OCI-LY1 (cell line): ENCODE results near the gene EEF1AKMT1.

Experiments used
- H2AFZ ChIP-seq: fragments of 200-600 bp; sonication (generic), shearing (Covaris generic); 2 replicates; pipeline ENCODE4 v1.6.0; 2014; ENCODE audit warnings: antibody characterized with exemption, mild to moderate bottlenecking, low read length
- H3F3A ChIP-seq: fragments of 200-600 bp; sonication (generic), shearing (Covaris generic); 2 replicates; pipeline ENCODE4 v1.6.0; 2014; ENCODE audit warnings: mild to moderate bottlenecking, antibody characterized with exemption, low read length, moderate library complexity; ENCODE audit not compliant: insufficient read depth
- H3K27ac ChIP-seq: fragments of 200-600 bp; sonication (generic); 2 replicates; pipeline ENCODE4 v1.5.1; 2014; ENCODE audit warnings: low read length, mixed run types, mild to moderate bottlenecking, low read depth; ENCODE audit not compliant: poor library complexity, severe bottlenecking
- H3K27me3 ChIP-seq: fragments of 200-600 bp; sonication (generic); 2 replicates; pipeline ENCODE4 v1.6.0; 2014; ENCODE audit warnings: antibody characterized with exemption, mild to moderate bottlenecking, low read length, moderate library complexity; ENCODE audit not compliant: insufficient read depth
- H3K36me3 ChIP-seq: fragments of 200-600 bp; sonication (generic); 2 replicates; pipeline ENCODE4 v1.6.1; 2014; ENCODE audit warnings: mild to moderate bottlenecking, antibody characterized with exemption, low read length, moderate library complexity, mixed read lengths; ENCODE audit not compliant: insufficient read depth
- H3K4me1 ChIP-seq: fragments of 200-600 bp; sonication (generic); 2 replicates; pipeline ENCODE4 v1.5.1; 2014; ENCODE audit warnings: mild to moderate bottlenecking, low read length, moderate library complexity; ENCODE audit not compliant: insufficient read depth, severe bottlenecking
- H3K4me2 ChIP-seq: fragments of 200-600 bp; sonication (generic), shearing (Covaris generic); 2 replicates; pipeline ENCODE4 v1.6.1; 2014; ENCODE audit warnings: low read length
- H3K4me3 ChIP-seq: fragments of 200-600 bp; sonication (generic); 2 replicates; pipeline ENCODE4 v1.5.1; 2014; ENCODE audit warnings: low read length, low read depth, mild to moderate bottlenecking, mixed read lengths; ENCODE audit not compliant: poor library complexity, severe bottlenecking
- H3K79me2 ChIP-seq: fragments of 200-600 bp; shearing (Covaris generic); 2 replicates; pipeline ENCODE4 v1.6.1; 2016; ENCODE audit warnings: mixed run types, low read length, mixed read lengths; ENCODE audit not compliant: insufficient read depth
- H3K9ac ChIP-seq: fragments of 200-600 bp; sonication (generic), shearing (Covaris generic); 2 replicates; pipeline ENCODE4 v1.6.1; 2014; ENCODE audit warnings: mild to moderate bottlenecking, low read length, mixed read lengths
- H3K9me2 ChIP-seq: fragments of 200-600 bp; sonication (generic), shearing (Covaris generic); 2 replicates; pipeline ENCODE4 v1.6.1; 2014; ENCODE audit warnings: low read depth, mild to moderate bottlenecking, low read length, mixed read lengths
- H3K9me3 ChIP-seq: fragments of 200-600 bp; shearing (Covaris generic); 2 replicates; pipeline ENCODE4 v1.6.1; 2014; ENCODE audit warnings: low read length, mixed read lengths
- H4K20me1 ChIP-seq: fragments of 200-600 bp; sonication (generic), shearing (Covaris generic); 2 replicates; pipeline ENCODE4 v1.6.0; 2016; ENCODE audit warnings: mild to moderate bottlenecking, low read length; ENCODE audit not compliant: insufficient read depth
- CTCF ChIP-seq: fragments of 200-600 bp; sonication (generic), shearing (Covaris generic); IDR thresholded peaks from 2 replicates; pipeline ENCODE4 v1.5.1; 2017; ENCODE audit warnings: mild to moderate bottlenecking, antibody characterized with exemption, low read length, moderate library complexity, mixed read lengths
- EZH2 ChIP-seq: fragments of 200-600 bp; sonication (generic), shearing (Covaris generic); IDR thresholded peaks from 2 replicates; pipeline ENCODE4 v1.8.0; 2017; ENCODE audit warnings: borderline replicate concordance, mixed run types, mild to moderate bottlenecking, antibody characterized with exemption, low read length, moderate library complexity, mixed read lengths

The EEF1AKMT1 gene

GRCh38 chr13:20719783-20720182 lies 54.0 kb downstream of the EEF1AKMT1 start:
- H3K9me2 ChIP-seq, result no peaks in the 10 kb centered on the region
- H3F3A ChIP-seq, result no peaks in the 10 kb centered on the region
- H3K27me3 ChIP-seq, result no peaks in the 10 kb centered on the region
- no peak overlapping the region for H3K9ac ChIP-seq
- H4K20me1 ChIP-seq, result no peaks in the 10 kb centered on the region
- H3K9me3 ChIP-seq, result no peaks in the 10 kb centered on the region
- H3K27ac ChIP-seq, result no peak overlapping the region
- no peak overlapping the region for H2AFZ ChIP-seq
- H3K4me2 ChIP-seq, result no peak overlapping the region
- no peaks in the 10 kb centered on the region for H3K79me2 ChIP-seq
- H3K36me3 ChIP-seq, result no peaks in the 10 kb centered on the region
- no peak overlapping the region for H3K4me3 ChIP-seq
- TF ChIP-seq CTCF (no peak), EZH2 (no peak)
- H3K4me1 ChIP-seq, result no peaks in the 10 kb centered on the region

GRCh38 chr13:20718958-20719566 lies 54.7 kb downstream of the EEF1AKMT1 start:
- Histone ChIP-seq H3K27me3 (no peaks in the 10 kb centered on the region), H3K79me2 (no peaks in the 10 kb centered on the region), H3K4me1 (no peaks in the 10 kb centered on the region), H2AFZ (no peak overlapping the region), H3F3A (no peaks in the 10 kb centered on the region), H3K36me3 (no peaks in the 10 kb centered on the region), H4K20me1 (no peaks in the 10 kb centered on the region), H3K9me2 (no peaks in the 10 kb centered on the region), H3K9me3 (no peaks in the 10 kb centered on the region), H3K4me3 (no peak overlapping the region), H3K4me2 (no peak overlapping the region), H3K9ac (no peak overlapping the region), H3K27ac (no peak overlapping the region)
- no peak for TF ChIP-seq CTCF
- TF ChIP-seq EZH2, result no peak

GRCh38 chr13:20717581-20718542 lies 55.9 kb downstream of the EEF1AKMT1 start:
- H2AFZ ChIP-seq, result no peak overlapping the region
- no peaks in the 10 kb centered on the region for H3K9me2 ChIP-seq
- no peak overlapping the region for H3K4me2 ChIP-seq
- H3K27me3 ChIP-seq, result 0 out of 2 replicates have a peak, but pooled peaks cover 5% of the 10 kb centered on the region
- TF ChIP-seq CTCF (no peak), EZH2 (no peak)
- H3K4me1 ChIP-seq, result peaks cover 4% of the 10 kb centered on the region
- no peaks in the 10 kb centered on the region for H4K20me1 ChIP-seq
- H3K9me3 ChIP-seq, result no peaks in the 10 kb centered on the region
- H3K9ac ChIP-seq, result no peak overlapping the region
- H3K27ac ChIP-seq, result no peak overlapping the region
- no peaks in the 10 kb centered on the region for H3F3A ChIP-seq
- no peaks in the 10 kb centered on the region for H3K79me2 ChIP-seq
- H3K4me3 ChIP-seq, result no peak overlapping the region
- no peaks in the 10 kb centered on the region for H3K36me3 ChIP-seq
